ENCODE results near the gene CAMK1D. TPM values are rescaled to one million over a fixed set of nuclear protein-coding genes. Genes with fewer than 3 reads are reported as not detected.

The CAMK1D gene
- total and polyA plus RNA-seq, 10 of the 15 experiments (the other 5 are each of a cell fraction or from before 2014, with no cell fraction given): 2.1 to 35.5 (median 14.7) TPM

DNA sequence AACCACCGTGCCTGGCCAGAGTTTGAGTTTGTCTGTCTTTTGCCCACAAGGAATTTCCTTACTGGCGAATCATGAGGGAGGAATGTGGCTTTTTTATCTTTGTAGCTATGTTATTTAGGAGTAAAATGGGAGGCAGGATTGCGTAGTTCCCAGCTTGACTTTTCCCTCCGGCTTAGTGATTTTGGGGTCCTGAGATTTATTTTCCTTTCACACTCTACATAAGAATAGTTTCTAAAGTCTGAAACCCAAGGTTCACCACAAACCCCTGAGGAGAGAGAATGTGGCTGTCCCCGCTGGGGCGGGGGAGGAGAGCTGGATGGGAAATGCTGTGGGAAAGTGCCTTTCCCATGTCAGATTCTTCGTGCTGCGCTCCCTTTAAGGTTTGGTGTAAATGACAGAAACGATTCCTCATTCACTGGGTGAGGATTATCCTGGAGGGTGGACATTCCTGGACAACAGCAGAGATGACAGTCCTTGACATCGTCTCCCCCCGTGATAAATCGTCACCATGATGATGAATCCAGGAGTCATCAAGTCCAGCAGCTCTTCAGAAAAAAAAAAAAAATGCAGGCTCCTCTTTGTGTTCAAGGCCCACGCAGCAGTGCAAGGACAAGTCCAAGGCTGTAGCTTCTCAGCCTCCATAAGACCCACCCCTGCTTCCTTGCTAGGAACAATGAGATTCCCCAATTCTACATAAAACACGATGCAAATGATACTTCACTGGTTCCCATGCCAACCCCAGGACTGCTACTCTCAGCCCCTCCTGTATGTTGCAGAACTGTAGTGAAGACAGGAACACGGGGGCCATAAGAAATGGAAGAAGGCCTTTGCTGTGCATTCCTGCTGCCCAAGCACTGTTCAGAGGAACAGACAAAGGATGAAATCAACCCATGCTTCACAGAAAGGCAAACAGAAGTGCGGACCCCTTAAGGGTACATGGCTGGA lies 419.1 kb downstream of the CAMK1D start:
- no peak for TF ChIP-seq MTA2 (IDR thresholded peaks at IDR 0.05; ENCODE audit: low read depth)
- TF ChIP-seq RBBP5 (conservative IDR thresholded peaks at IDR 0.05): no peak
- TF ChIP-seq, protein P1, sequence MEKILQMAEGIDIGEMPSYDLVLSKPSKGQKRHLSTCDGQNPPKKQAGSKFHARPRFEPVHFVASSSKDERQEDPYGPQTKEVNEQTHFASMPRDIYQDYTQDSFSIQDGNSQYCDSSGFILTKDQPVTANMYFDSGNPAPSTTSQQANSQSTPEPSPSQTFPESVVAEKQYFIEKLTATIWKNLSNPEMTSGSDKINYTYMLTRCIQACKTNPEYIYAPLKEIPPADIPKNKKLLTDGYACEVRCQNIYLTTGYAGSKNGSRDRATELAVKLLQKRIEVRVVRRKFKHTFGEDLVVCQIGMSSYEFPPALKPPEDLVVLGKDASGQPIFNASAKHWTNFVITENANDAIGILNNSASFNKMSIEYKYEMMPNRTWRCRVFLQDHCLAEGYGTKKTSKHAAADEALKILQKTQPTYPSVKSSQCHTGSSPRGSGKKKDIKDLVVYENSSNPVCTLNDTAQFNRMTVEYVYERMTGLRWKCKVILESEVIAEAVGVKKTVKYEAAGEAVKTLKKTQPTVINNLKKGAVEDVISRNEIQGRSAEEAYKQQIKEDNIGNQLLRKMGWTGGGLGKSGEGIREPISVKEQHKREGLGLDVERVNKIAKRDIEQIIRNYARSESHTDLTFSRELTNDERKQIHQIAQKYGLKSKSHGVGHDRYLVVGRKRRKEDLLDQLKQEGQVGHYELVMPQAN (conservative IDR thresholded peaks at IDR 0.05): no peak
- TF ChIP-seq, protein P2, sequence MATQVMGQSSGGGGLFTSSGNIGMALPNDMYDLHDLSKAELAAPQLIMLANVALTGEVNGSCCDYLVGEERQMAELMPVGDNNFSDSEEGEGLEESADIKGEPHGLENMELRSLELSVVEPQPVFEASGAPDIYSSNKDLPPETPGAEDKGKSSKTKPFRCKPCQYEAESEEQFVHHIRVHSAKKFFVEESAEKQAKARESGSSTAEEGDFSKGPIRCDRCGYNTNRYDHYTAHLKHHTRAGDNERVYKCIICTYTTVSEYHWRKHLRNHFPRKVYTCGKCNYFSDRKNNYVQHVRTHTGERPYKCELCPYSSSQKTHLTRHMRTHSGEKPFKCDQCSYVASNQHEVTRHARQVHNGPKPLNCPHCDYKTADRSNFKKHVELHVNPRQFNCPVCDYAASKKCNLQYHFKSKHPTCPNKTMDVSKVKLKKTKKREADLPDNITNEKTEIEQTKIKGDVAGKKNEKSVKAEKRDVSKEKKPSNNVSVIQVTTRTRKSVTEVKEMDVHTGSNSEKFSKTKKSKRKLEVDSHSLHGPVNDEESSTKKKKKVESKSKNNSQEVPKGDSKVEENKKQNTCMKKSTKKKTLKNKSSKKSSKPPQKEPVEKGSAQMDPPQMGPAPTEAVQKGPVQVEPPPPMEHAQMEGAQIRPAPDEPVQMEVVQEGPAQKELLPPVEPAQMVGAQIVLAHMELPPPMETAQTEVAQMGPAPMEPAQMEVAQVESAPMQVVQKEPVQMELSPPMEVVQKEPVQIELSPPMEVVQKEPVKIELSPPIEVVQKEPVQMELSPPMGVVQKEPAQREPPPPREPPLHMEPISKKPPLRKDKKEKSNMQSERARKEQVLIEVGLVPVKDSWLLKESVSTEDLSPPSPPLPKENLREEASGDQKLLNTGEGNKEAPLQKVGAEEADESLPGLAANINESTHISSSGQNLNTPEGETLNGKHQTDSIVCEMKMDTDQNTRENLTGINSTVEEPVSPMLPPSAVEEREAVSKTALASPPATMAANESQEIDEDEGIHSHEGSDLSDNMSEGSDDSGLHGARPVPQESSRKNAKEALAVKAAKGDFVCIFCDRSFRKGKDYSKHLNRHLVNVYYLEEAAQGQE (IDR thresholded peaks at IDR 0.05; ENCODE audit: low read depth, low read length): no peak
- TF ChIP-seq CHD4 (IDR thresholded peaks at IDR 0.05): no peak
- no peak for TF ChIP-seq RCOR1 (conservative IDR thresholded peaks at IDR 0.05; ENCODE audit: low read depth, low read length)
- no peak for TF ChIP-seq PML (IDR thresholded peaks at IDR 0.05; ENCODE audit: low read length)
- TF ChIP-seq ZNF217 (IDR thresholded peaks at IDR 0.05): no peak
- no peak for TF ChIP-seq SP1 (IDR thresholded peaks at IDR 0.05; ENCODE audit: low read depth, low read length)
- no peak for TF ChIP-seq HDAC2 (IDR thresholded peaks at IDR 0.05)
- TF ChIP-seq, protein P3, sequence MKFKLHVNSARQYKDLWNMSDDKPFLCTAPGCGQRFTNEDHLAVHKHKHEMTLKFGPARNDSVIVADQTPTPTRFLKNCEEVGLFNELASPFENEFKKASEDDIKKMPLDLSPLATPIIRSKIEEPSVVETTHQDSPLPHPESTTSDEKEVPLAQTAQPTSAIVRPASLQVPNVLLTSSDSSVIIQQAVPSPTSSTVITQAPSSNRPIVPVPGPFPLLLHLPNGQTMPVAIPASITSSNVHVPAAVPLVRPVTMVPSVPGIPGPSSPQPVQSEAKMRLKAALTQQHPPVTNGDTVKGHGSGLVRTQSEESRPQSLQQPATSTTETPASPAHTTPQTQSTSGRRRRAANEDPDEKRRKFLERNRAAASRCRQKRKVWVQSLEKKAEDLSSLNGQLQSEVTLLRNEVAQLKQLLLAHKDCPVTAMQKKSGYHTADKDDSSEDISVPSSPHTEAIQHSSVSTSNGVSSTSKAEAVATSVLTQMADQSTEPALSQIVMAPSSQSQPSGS (IDR thresholded peaks at IDR 0.05; ENCODE audit: low read length): no peak
- no peak for TF ChIP-seq STAT1 (conservative IDR thresholded peaks at IDR 0.05)
- DNase-seq (ENCODE audit: low read depth, low spot score) (no peak), ATAC-seq (no peak), FAIRE-seq (no peak)
- ChIA-PET RAD21 (ENCODE audit: unreplicated experiment) (no interaction called here), CTCF (interaction anchor here (0.6 kb wide), 2 partner anchors 17 to 286 kb away, joined by 3 read pairs; no protein-coding TSS in a partner anchor), SMC1A (ENCODE audit: uncharacterized antibody, unreplicated experiment) (no interaction called here), POLR2A (no interaction called here)
- Histone ChIP-seq H3K4me3 (no peak overlapping the region), H3K9me3 (replicated peaks; ENCODE audit: control insufficient read depth, insufficient read depth, low read length) (no peaks in the 10 kb centered on the region), H3K79me2 (ENCODE audit: control insufficient read depth, insufficient read depth, low read length) (no peaks in the 10 kb centered on the region), H2AFZ (ENCODE audit: control insufficient read depth, low read depth, low read length) (no peak overlapping the region), H3K27ac (ENCODE audit: control insufficient read depth, insufficient read depth) (no peak overlapping the region), H3K4me1 (ENCODE audit: control insufficient read depth, insufficient read depth, low read length) (no peaks in the 10 kb centered on the region), H4K20me1 (ENCODE audit: control insufficient read depth, insufficient read depth) (no peaks in the 10 kb centered on the region), H3K36me3 (ENCODE audit: control insufficient read depth in 2 of 2, insufficient read depth in 2 of 2, low read length in 1 of 2) (no peaks in the 10 kb centered on the region), H3K27me3 (replicated peaks in 1 of 2; ENCODE audit: control insufficient read depth in 2 of 2, insufficient read depth in 2 of 2, low read length in 1 of 2) (no peaks in the 10 kb centered on the region), H3K9ac (ENCODE audit: control insufficient read depth, insufficient read depth, low read length) (no peak overlapping the region), H3K4me2 (ENCODE audit: control insufficient read depth, insufficient read depth) (no peak overlapping the region)
- in situ Hi-C loops (cut with MboI) (no loop called here), intact Hi-C loops (cut with micrococcal nuclease; ENCODE audit: unreplicated experiment) (no loop called here)
- WGBS (ENCODE audit: insufficient coverage, insufficient replicate concordance, low lambda C conversion rate, missing lambda C conversion rate): 86% methylated on average over 16 of the region's 16 CpGs
- no TSS peak for BruUV-seq (replicated peaks)

Measured in GM12878 (cell line).